Mammary epithelial cell (primary cell): Measurements from ENCODE around the gene PARD3B.

Source experiments
- EZH2 ChIP-seq: IDR thresholded peaks from 2 replicates; pipeline ENCODE4 v1.6.1; 2012; ENCODE audit warnings: low read length, inconsistent platforms, borderline replicate concordance
- TF ChIP-seq, protein P1 (sequence below), 2 donors: IDR thresholded peaks in 1 of 2; conservative IDR thresholded peaks in 1 of 2; 2 replicates each; pipeline ENCODE4 v1.5.1; 2011 to 2012; ENCODE audit warnings: inconsistent platforms in 2 of 2, low read length in 2 of 2, mild to moderate bottlenecking in 2 of 2, control low read depth in 1 of 2, low read depth in 1 of 2; ENCODE audit not compliant: insufficient read depth in 1 of 2; ENCODE audit errors: extremely low read depth in 1 of 2

DNA sequence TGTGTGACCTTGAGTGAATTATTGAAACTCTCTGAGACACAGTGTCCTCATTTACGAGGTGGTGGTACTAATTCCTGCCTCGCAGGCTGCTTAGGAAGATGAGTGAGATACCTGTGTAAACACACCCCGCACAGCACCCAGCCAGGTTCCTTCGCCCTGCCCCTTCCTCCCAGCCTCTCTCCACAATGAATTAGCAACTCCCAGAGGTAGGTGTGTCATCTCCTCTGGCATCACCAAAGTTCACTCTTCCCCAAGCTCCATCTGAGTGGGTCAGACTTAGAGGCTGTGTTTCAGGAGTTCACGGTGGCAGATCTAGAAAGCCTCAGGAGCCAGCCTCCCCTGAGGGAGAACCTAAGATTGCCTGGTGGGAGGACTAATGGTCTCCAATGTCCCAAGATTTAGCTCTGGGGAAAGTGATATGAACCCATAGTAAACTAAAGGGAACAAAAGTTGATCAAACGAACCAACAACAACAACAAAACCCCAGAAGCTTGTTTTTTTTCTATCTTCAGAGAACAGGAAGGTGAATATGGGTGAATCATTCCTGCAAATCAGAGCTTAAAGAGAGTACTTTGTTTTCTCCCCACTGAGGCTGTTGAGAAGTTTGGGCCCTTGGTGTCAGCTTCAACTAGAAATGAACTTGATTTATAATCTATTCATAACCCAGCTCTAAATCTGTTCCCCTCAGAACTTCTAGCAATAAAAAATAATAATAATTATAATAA lies 1092.7 kb downstream of the PARD3B start:
- TF ChIP-seq, protein P1, sequence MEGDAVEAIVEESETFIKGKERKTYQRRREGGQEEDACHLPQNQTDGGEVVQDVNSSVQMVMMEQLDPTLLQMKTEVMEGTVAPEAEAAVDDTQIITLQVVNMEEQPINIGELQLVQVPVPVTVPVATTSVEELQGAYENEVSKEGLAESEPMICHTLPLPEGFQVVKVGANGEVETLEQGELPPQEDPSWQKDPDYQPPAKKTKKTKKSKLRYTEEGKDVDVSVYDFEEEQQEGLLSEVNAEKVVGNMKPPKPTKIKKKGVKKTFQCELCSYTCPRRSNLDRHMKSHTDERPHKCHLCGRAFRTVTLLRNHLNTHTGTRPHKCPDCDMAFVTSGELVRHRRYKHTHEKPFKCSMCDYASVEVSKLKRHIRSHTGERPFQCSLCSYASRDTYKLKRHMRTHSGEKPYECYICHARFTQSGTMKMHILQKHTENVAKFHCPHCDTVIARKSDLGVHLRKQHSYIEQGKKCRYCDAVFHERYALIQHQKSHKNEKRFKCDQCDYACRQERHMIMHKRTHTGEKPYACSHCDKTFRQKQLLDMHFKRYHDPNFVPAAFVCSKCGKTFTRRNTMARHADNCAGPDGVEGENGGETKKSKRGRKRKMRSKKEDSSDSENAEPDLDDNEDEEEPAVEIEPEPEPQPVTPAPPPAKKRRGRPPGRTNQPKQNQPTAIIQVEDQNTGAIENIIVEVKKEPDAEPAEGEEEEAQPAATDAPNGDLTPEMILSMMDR (conservative IDR thresholded peaks at IDR 0.05 in 1 of 2, IDR thresholded peaks at IDR 0.05 in 1 of 2; ENCODE audit: extremely low read depth in 1 of 2, insufficient read depth in 1 of 2, low read depth in 1 of 2, low read length in 2 of 2) = no peak
- TF ChIP-seq EZH2 = no peak
